Activated naive CD8-positive, alpha-beta T cell (primary cell): ENCODE measurements around the gene C10orf67.
A peak's percentile ranks its signal among the peaks of the same experiment; 100 is the strongest.
"Not testable (repeated sequence)": the region's sequence is repeated elsewhere in the genome, so short reads cannot be mapped to it uniquely, and the experiment has no call there.

Experiments
- H3K27ac Mint-ChIP-seq: one replicate; pipeline ENCODE4 v1.8.0; 2021; ENCODE audit warnings: mixed read lengths
- H3K27me3 Mint-ChIP-seq: one replicate; pipeline ENCODE4 v1.8.0; 2021; ENCODE audit warnings: mixed read lengths
- H3K36me3 Mint-ChIP-seq: one replicate; pipeline ENCODE4 v1.8.0; 2021; ENCODE audit warnings: mixed read lengths
- H3K4me1 Mint-ChIP-seq: one replicate; pipeline ENCODE4 v1.8.0; 2021; ENCODE audit warnings: low read depth, mixed read lengths
- H3K4me3 Mint-ChIP-seq: one replicate; pipeline ENCODE4 v1.8.0; 2021; ENCODE audit warnings: mild to moderate bottlenecking, mixed read lengths
- H3K9me3 Mint-ChIP-seq: one replicate; pipeline ENCODE4 v1.8.0; 2021; ENCODE audit warnings: low read depth, mixed read lengths

The C10orf67 gene

DNA sequence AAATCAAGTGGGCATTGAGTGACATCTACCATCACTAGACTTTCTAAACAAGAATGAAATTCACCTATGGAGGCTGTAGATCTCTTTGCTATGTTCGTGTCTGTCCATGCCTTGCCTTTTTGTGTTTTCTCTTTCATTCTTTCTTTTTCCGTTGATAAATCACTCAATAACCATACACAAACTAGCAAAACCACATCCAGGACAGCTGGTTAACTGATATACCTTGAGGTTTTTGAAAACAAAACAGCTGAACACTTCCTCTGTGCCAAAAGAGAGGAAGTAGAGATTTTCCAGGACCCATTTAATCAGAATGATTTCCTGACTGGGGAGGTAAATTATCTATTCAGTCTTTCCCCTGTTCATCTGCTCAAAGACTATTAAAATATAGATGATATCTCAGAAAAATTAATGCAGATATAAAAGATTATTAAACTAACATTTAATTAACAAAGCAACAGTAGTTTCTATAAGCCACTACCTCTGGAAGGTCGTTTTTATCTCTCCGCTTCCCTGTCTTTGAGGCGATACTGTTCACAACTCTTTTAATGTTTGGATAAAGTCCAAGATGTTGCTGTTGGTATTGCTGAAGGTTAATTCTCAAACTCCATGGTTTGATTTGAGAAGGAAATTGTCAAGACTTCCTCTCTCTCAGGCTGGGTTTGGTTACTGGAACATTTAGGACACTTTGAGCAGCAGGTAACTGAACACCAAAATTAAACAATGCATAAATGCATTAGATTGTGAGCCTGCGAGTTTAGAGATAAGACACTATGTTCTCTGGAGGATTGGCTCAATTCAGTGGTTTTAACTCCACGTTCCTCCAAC lies 24.4 kb upstream of the C10orf67 start:
- Mint-ChIP-seq H3K36me3 (no peaks in the 10 kb centered on the region), H3K27me3 (no peaks in the 10 kb centered on the region), H3K4me3 (peak overlapping the region; percentile 71), H3K27ac (peak overlapping the region; percentile 84), H3K4me1 (peaks cover 63% of the 10 kb centered on the region), H3K9me3 (peaks cover under 1% of the 10 kb centered on the region)

DNA sequence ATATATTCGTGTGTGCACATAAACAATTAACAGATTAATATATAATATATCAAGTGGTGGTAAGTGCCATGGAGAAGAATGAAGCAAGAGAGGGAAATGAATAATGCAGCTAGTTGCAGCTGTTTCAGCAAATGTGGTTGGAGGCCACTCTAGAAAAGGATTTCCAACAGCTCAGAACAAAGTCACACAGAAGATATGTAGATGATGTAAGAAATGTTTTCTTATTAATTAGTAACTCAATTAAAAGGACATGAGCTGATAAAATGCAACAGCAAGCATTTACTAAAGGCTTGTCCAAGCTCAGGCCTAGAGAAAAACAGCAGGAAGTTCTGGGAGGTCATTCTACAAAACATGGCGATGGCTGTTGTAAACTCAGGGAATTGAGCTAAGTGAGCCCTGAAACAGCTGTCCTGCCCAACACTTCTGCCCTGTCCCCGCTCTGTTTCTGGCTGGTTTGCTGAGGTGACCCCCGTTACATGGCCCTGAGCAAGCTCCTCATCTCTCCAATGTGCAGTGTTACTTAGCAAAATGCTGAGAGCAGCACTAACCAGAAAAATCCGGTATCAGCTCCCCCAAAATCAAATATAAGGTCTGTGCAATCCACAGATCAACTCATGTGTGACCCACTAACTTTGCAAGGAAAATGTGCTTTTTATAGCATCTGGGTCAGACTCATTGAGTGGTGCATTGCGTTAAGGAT lies 23.4 kb upstream of the C10orf67 start:
- Mint-ChIP-seq H3K4me3 (peak overlapping the region; percentile 71), H3K27ac (peak overlapping the region; percentile 84), H3K27me3 (no peaks in the 10 kb centered on the region), H3K4me1 (peaks cover 67% of the 10 kb centered on the region), H3K9me3 (peaks cover 3% of the 10 kb centered on the region), H3K36me3 (peaks cover 2% of the 10 kb centered on the region)

DNA sequence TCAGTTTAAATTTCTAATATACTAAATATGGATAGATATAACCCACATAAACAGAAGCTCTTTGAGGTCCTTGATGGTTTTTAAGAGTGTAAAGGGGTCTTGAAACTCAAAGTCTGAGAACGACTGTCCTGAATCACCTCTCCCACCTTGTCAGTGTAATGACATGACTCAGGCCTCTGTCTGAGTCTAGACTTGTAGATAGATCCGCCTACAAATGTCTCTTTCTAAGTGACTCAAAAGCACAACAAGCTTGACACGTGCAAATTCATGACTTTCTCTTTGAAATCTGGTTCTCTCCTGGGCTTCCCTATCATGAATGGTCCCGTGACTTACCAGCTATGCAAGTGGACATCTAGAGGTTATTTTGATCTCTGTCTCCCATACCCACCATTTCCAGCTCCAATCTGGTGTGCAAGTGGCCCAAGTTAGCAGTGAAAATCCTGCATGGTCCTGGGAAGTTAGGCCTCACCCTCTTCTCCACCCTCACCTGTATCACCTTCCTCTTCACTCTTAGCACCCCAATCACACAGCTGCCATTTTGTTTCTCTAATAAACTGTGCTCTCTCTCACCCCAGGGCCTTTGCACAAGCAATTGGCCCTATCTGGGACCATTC lies 20.9 kb upstream of the C10orf67 start:
- peaks cover 81% of the 10 kb centered on the region for H3K4me1 Mint-ChIP-seq
- not testable (repeated sequence) for H3K4me3 Mint-ChIP-seq, H3K27me3 Mint-ChIP-seq

DNA sequence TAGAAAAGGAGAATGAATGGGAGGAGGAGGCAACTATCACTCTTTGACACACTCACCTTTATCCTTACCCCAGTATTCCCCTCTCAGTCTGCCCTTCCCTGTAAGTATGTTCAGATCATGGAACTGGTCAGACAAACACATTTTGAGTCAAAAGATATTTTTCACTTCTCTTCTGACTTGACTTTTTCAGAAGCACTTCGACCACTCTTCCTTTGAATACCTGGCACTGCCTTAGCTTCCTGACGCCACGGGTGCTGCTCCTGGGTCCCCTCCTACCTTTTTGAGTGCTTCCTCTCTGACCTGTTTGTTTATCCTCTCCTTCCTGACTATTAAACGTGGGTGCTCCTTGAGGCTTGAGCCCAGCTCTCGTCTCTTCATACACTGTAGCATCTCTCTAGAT lies 19.8 kb upstream of the C10orf67 start:
- Mint-ChIP-seq H3K4me1 (peaks cover 70% of the 10 kb centered on the region), H3K27me3 (no peaks in the 10 kb centered on the region), H3K4me3 (peak overlapping the region; percentile 87), H3K36me3 (peaks cover 5% of the 10 kb centered on the region), H3K9me3 (peaks cover 8% of the 10 kb centered on the region), H3K27ac (peak overlapping the region; percentile 99)

More for the DNA sequence above, 20.9 kb upstream of the C10orf67 start:
- peak overlapping the region; percentile 94 for H3K27ac Mint-ChIP-seq
- H3K9me3 Mint-ChIP-seq, H3K36me3 Mint-ChIP-seq: not testable (repeated sequence)

DNA sequence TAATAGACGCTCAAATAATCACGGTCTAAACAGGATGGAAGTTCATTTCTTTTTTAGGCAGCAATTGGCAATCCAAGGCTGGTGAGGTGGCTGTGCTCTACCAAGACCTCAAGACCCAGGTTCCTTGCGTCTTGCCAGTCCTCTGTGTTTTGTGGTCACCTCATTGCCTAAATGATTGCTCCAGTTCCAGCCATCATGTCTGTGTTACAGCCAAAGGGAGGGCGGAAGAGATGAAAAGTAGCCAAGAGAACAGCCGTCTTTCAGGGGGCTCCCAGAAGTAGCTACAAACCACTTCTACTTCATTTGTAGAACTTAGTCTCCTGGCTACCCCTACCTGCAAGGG lies 19.2 kb upstream of the C10orf67 start:
- Mint-ChIP-seq H3K9me3 (peaks cover 8% of the 10 kb centered on the region), H3K36me3 (peaks cover 5% of the 10 kb centered on the region), H3K4me3 (peak overlapping the region; percentile 87), H3K27ac (peak overlapping the region; percentile 99), H3K4me1 (peaks cover 64% of the 10 kb centered on the region), H3K27me3 (no peaks in the 10 kb centered on the region)

DNA sequence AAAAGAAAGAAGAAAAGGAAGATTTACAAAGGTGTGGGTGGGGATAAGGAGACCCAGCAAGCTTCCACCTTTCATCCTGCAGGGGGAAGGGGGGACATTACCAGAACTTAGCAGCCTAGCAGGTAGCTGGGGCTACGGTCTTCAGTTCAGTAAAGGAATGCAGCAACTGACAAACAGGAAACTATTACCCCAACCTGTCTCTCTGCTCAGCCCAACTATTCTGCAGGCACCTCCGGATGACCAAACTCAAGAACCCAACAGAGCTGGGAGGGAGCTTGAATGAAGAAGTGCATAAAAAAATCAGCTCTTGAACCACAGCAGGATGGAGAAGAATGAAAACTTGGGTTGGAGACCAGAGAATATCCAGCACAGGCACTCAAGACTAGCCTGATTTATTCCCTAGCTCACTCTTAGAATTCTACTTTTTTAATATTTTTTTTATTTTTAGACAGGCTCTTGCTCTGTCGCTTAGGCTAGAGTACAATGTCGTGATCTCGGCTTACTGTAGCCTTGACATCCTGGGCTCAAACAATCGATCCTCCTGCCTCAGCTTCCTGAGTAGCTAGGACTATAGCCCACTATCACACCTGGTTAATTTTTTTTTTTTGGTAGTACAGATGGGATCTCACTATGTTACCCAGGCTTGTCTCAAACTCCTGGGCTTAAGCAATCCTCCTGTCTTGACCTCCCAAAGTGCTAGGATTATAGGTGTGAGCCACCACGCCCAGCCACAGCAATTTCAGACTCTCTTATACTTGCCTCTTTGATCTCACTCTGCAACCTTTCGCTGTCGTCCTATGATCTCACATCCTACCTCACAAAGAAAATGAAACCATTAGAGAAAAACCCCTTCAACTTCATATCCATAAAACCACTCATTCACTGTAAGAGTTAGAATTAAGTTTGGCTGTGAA lies 18.5 kb upstream of the C10orf67 start:
- Mint-ChIP-seq H3K27ac (peak overlapping the region; percentile 99), H3K9me3 (peaks cover 8% of the 10 kb centered on the region), H3K4me3 (peak overlapping the region; percentile 87), H3K36me3 (peaks cover 5% of the 10 kb centered on the region), H3K4me1 (peaks cover 57% of the 10 kb centered on the region), H3K27me3 (no peaks in the 10 kb centered on the region)

DNA sequence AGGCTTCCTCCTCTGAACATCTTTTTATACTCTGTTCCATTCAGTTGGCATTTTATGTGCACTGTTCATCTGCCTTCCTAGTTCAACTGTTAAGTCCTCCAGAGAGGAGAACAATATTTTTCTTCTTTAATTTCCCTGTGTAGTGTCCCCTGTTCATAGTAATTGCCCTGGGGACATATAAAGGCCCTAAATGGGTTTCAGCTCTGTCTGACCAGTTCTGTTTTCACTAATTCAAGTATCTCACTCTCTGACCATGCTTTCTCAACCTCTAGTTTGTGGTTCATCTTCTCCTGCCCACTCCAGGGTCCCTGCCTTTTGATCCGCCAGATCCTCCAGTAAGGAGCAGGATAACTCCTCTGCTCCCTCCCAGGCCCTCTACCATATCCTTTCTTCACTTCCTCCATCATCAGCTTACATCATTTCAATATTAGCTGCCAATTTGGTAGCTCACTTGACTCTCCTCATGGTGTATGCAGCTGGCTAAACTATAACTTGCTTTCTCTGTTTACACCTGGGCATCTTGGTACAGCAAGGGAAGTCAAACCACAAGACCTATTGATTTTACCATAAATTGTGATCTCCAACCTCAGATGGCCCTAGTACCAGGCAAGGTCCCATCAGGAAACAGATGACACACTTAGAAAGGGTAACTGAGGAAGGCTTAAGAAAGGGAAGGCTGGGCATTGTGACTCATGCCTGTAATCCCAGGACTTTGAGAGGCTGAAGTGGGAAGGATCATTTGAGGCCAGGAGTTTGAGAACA lies 17.7 kb upstream of the C10orf67 start:
- H3K9me3 Mint-ChIP-seq, result peaks cover 8% of the 10 kb centered on the region
- peaks cover 51% of the 10 kb centered on the region for H3K4me1 Mint-ChIP-seq
- H3K27ac Mint-ChIP-seq, result peak overlapping the region; percentile 62
- no peak overlapping the region for H3K4me3 Mint-ChIP-seq
- peaks cover 5% of the 10 kb centered on the region for H3K36me3 Mint-ChIP-seq
- no peaks in the 10 kb centered on the region for H3K27me3 Mint-ChIP-seq

DNA sequence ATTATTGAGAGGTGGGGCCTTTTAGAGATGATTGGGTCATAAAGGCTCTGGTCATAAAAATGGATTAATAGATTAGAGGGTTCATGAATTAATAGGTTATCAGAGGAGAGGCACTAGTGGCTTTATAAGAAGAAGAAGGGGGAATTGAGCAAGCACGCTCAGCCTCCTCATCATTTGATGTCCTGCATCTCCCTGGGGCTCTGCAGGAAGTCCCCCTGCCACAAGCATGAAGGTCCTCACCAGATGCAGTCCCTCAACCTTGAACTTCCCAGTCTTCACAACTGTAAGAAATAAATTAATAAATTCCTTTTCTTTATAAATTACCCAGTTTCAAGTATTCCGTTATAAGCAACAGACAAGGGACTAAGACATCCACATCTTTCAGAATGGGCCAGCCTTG lies 17.1 kb upstream of the C10orf67 start:
- peaks cover 48% of the 10 kb centered on the region for H3K4me1 Mint-ChIP-seq
- H3K4me3 Mint-ChIP-seq, result no peak overlapping the region
- H3K36me3 Mint-ChIP-seq, result peaks cover 5% of the 10 kb centered on the region
- H3K27me3 Mint-ChIP-seq, result no peaks in the 10 kb centered on the region
- peaks cover 8% of the 10 kb centered on the region for H3K9me3 Mint-ChIP-seq
- H3K27ac Mint-ChIP-seq, result peak overlapping the region; percentile 62

DNA sequence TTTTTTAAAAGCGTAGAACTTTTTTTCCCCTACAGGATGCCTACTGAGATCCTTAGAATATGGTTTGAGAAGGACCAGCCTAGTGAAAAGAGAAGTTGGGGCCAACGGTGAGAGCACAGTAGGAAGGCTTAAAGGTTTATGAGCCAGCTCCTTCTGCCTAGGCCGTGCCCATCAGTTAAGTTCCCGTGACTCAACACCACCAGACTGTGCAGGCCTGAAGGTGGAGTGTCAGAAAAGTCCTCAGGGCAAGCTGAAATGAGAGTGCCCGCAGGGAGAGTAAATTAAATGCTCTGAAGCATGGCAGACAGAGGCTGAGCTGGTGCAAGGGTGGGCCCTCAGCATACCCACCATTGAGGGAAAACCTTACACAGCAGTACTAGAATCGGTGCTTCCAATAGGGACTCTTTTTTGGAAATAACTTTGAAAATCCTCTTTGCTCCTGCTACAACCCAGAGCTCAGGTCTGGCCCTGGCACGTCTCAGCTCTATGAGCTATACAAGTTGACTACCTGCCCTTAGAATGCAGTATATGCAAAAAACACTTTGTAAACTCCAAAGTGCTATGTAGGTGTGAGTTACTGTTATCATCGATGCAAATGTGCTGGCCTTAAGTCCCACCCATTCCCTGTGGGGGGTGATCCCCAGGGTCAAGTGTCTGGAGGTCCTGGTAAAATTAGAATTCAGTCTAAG lies 15.2 kb upstream of the C10orf67 start:
- Mint-ChIP-seq H3K9me3 (peaks cover 8% of the 10 kb centered on the region), H3K4me1 (peaks cover 35% of the 10 kb centered on the region), H3K36me3 (peaks cover 5% of the 10 kb centered on the region), H3K4me3 (no peak overlapping the region), H3K27me3 (no peaks in the 10 kb centered on the region), H3K27ac (no peak overlapping the region)

DNA sequence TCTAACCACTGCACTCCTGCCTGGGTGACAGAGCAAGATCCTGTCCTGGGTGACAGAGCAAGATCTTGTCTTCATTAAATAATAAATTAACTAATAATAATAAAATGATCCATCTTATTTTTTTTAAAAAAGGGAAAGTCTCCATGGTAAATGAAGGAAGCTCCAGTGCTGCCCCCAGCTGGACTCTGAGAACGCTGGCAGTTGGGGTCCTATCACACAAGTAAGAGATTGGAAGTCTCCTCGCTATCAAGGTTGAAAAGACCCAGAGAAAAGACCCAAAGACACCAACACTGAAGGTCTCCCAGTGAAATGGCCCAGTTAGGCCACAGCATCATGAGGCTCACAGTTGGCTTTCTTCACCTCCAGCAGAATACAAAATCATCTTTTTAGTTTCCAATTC lies 13.8 kb upstream of the C10orf67 start:
- H3K9me3 Mint-ChIP-seq, result peaks cover 5% of the 10 kb centered on the region
- H3K27me3 Mint-ChIP-seq, result no peaks in the 10 kb centered on the region
- H3K27ac Mint-ChIP-seq, result no peak overlapping the region
- peaks cover 3% of the 10 kb centered on the region for H3K36me3 Mint-ChIP-seq
- H3K4me3 Mint-ChIP-seq, result no peak overlapping the region
- H3K4me1 Mint-ChIP-seq, result peaks cover 20% of the 10 kb centered on the region

DNA sequence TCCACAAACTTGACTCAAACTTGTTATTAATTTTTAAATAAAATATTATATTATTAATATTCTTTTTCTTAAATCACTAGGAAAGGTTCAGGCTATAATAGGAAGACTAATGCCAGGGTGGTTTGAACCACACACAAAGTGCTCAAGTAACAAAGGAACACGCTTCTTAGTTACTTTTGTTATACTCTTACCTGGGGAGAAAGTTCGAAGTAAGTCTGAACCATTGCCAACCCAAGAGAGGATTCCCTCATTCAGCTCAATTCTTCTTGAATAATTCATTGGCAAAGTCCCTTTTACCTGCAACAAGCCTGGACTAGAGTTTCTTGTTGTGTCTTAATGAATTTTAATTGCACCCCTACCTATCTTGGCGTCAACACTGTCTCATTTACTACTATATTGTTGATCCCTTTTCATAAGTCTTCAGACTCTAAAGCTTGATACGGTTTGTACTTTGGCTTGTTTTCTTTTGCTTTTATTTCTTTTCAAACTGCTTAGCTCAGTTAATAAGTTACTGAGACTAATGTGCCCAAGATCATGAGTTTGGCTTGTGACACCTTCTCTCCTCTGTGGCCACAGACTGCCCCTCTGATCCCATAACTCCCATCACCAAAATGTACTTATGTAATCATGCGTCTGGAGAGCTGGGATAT lies 10.2 kb upstream of the C10orf67 start:
- Mint-ChIP-seq H3K27ac (no peak overlapping the region), H3K9me3 (no peaks in the 10 kb centered on the region), H3K4me1 (no peaks in the 10 kb centered on the region), H3K36me3 (no peaks in the 10 kb centered on the region), H3K4me3 (no peak overlapping the region), H3K27me3 (no peaks in the 10 kb centered on the region)

DNA sequence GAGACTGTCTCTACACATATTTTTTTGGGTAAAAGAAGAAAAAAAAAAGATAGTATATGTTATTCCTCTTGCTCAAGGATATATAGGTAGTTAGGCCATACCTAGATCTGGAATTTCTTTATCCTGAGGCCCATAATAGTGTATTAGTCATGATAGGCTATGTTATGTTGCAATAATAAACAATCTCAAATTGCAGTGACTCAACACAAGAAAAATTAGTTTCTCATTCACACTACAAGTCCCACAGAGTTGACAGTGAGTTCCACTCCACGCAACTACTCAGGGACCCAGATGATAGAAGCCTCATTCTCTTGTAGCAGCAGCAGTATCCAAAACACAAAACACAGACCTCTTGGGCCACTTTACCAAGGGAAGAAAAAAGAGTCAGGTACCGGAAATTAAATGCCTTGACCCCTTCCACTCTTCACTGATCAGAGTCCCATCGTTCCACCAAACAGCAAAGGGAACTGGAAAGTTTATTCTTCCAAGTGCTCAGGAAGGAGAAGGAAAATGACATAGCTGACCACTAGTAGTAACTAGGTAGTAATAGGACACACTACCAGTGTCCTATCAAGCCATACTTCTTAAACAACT lies 7.4 kb upstream of the C10orf67 start:
- Mint-ChIP-seq H3K27me3 (no peaks in the 10 kb centered on the region), H3K9me3 (no peaks in the 10 kb centered on the region), H3K27ac (no peak overlapping the region), H3K4me1 (no peaks in the 10 kb centered on the region), H3K4me3 (no peak overlapping the region), H3K36me3 (no peaks in the 10 kb centered on the region)

DNA sequence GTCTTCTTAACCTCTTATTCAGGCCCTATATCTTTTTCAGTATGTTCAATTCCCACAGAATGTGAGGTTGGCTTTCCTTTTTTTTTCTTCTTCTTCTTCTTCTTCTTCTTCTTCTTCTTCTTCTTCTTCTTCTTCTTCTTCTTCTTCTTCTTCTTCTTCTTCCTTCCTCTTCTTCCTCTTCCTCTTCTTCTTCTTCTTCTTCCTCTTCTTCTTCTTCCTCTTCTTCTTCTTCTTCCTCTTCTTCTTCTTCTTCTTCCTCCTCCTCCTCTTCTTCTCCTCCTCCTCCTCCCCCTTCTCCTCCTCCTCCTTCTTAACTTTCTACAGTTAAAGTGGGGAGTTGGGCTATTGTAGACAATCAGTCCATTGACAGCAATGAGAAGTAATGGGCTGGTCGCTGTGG lies 6.1 kb upstream of the C10orf67 start:
- not testable (repeated sequence) for H3K27me3 Mint-ChIP-seq, H3K4me1 Mint-ChIP-seq, H3K27ac Mint-ChIP-seq, H3K9me3 Mint-ChIP-seq, H3K4me3 Mint-ChIP-seq, H3K36me3 Mint-ChIP-seq
